GM12878 (cell line): ENCODE data around the gene DNAJC28. TPM values are rescaled to one million over a fixed set of nuclear protein-coding genes. Genes with fewer than 3 reads are reported as not detected.

Source experiments
- BCL11A ChIP-seq: IDR thresholded peaks from 2 replicates; pipeline ENCODE4 v1.6.1; 2011; ENCODE audit warnings: low read depth, low read length
- CREB1 ChIP-seq: IDR thresholded peaks from 2 replicates; pipeline ENCODE4 v1.6.1; 2012; ENCODE audit warnings: low read depth, mild to moderate bottlenecking, inconsistent platforms
- EED ChIP-seq: sonication (generic); IDR thresholded peaks from 2 replicates; pipeline ENCODE4 v1.6.1; 2016; ENCODE audit warnings: antibody characterized with exemption, low read depth
- FOS ChIP-seq: IDR thresholded peaks from 3 replicates; pipeline ENCODE4 v1.6.1; 2011; ENCODE audit warnings: borderline replicate concordance; ENCODE audit not compliant: insufficient read length; ENCODE audit errors: extremely low read depth
- MXI1 ChIP-seq: fragments of 150-350 bp; IDR thresholded peaks from 2 replicates; pipeline ENCODE4 v1.6.1; 2011; ENCODE audit warnings: low read depth, mild to moderate bottlenecking, inconsistent platforms, low read length, improper control_type of control experiment
- MYC ChIP-seq: IDR thresholded peaks from 2 replicates; pipeline ENCODE4 v1.6.1; 2011; ENCODE audit warnings: mild to moderate bottlenecking, low read length, moderate library complexity, inconsistent platforms; ENCODE audit not compliant: insufficient read depth, insufficient replicate concordance, insufficient read length, severe bottlenecking
- NBN ChIP-seq: fragments of 450-650 bp; IDR thresholded peaks from 2 replicates; pipeline ENCODE4 v1.6.1; 2016
- NR2C2 ChIP-seq: IDR thresholded peaks from 2 replicates; pipeline ENCODE4 v1.6.1; 2011; ENCODE audit warnings: borderline replicate concordance, low read depth; ENCODE audit not compliant: control insufficient read depth, insufficient read length
- NR2F1 ChIP-seq: fragments of 450-650 bp; conservative IDR thresholded peaks from 2 replicates; pipeline ENCODE4 v1.6.1; 2017; ENCODE audit warnings: mild to moderate bottlenecking
- RAD51 ChIP-seq: fragments of 450-650 bp; IDR thresholded peaks from 2 replicates; pipeline ENCODE4 v1.6.1; 2016; ENCODE audit warnings: moderate library complexity, mild to moderate bottlenecking, inconsistent platforms
- RBBP5 ChIP-seq: fragments of 200-600 bp; sonication (generic); conservative IDR thresholded peaks from 2 replicates; pipeline ENCODE4 v1.6.1; 2016
- RFX5 ChIP-seq: IDR thresholded peaks from 2 replicates; pipeline ENCODE4 v1.6.1; 2011; ENCODE audit warnings: low read depth, low read length, improper control_type of control experiment
- SREBF1 ChIP-seq: IDR thresholded peaks from 2 replicates; pipeline ENCODE4 v1.6.1; 2012; ENCODE audit warnings: mild to moderate bottlenecking, low read length
- TCF12 ChIP-seq: IDR thresholded peaks from 2 replicates; pipeline ENCODE4 v1.6.1; 2011; ENCODE audit warnings: low read depth, mild to moderate bottlenecking, low read length
- TCF7 ChIP-seq: IDR thresholded peaks from 2 replicates; pipeline ENCODE4 v1.6.1; 2014; ENCODE audit warnings: antibody characterized with exemption, borderline replicate concordance
- polyA plus RNA-seq, 11 experiments: library from polyadenylated mRNA; depleted of rRNA in 4 of 11; unstranded in 6 of 11; stranded (reverse) in 5 of 11; fragments of >200 nt; fragmentation: Nextera tagmentation in 4 of 11; fragmentation: Illumina TruSeq in 1 of 11; extraction: Ambion mirVana in 4 of 11; extraction: Trizol in 1 of 11; gene quantifications; 1 replicate in 1 of 11; 2 replicates in 10 of 11; pipeline versions ENCODE4 v1.2.1 to v1.2.3, GENCODE V29; 2011 to 2016; ENCODE audit warnings: inconsistent platforms in 2 of 11, missing spikeins in 2 of 11, low read depth in 1 of 11
- total RNA-seq, 4 experiments: library from RNA; depleted of rRNA in 3 of 4; stranded (reverse); fragments of >200 nt in 3 of 4; fragmentation: Illumina TruSeq in 1 of 4; extraction: Trizol in 1 of 4; gene quantifications; 2 replicates each; pipeline versions ENCODE4 v1.2.1 to v1.2.3, GENCODE V29; 2013 to 2021
- TF ChIP-seq, protein P1 (sequence below): fragments of 150-350 bp; IDR thresholded peaks from 2 replicates; pipeline ENCODE4 v1.6.1; 2014; ENCODE audit warnings: mild to moderate bottlenecking, low read depth, low read length
- TF ChIP-seq, protein P2 (sequence below): fragments of 450-650 bp; IDR thresholded peaks from 2 replicates; pipeline ENCODE4 v1.6.1; 2017; ENCODE audit warnings: mild to moderate bottlenecking, moderate library complexity
- TF ChIP-seq, protein P3 (sequence below): IDR thresholded peaks from 2 replicates; pipeline ENCODE4 v1.6.1; 2011; ENCODE audit warnings: low read depth, mild to moderate bottlenecking, low read length, moderate library complexity, borderline replicate concordance; ENCODE audit errors: extremely low read depth
- TF ChIP-seq, protein P4 (sequence below): IDR thresholded peaks from 2 replicates; pipeline ENCODE4 v1.6.1; 2012; ENCODE audit warnings: low read depth, low read length, improper control_type of control experiment
- TF ChIP-seq, protein P5 (sequence below): fragments of 450-650 bp; IDR thresholded peaks from 2 replicates; pipeline ENCODE4 v1.6.1; 2016; ENCODE audit warnings: mild to moderate bottlenecking
- TF ChIP-seq, protein P6 (sequence below): IDR thresholded peaks from 2 replicates; pipeline ENCODE4 v1.6.1; 2011; ENCODE audit warnings: mild to moderate bottlenecking, low read depth, low read length, moderate library complexity; ENCODE audit not compliant: insufficient replicate concordance

DNAJC28 gene
- total and polyA plus RNA-seq, 10 of the 15 experiments (the other 5 are each of a cell fraction or from before 2014, with no cell fraction given): 0.26 to 0.77 (median 0.54) TPM

DNA sequence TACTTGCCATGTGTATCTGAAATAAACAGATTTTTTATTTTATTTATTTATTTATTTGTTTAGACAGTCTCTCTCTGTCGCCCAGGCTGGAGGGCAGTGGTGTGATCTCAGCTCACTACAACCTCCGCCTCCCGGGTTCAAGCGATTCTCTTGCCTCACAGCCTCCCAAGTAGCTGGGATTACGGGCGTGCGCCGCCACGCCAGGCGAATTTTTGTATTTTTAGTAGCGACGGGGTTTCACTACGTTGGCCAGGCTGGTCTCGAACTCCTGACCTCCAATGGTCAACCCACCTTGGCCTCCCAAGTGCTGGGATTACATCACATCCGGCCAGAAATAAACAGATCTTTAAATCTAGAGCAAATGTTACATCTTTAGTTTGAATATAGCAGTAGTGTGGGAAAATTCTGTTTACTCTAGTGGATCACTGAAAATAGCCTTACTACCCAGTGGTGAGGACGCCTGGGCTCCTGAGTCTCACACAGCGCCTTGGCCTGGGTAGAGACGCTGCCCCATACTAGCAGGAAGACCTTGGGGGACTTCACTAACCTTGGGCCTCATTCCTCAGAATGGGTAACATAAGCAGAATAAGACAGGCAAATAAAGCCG is 49.7 kb upstream of the DNAJC28 start (continued):
- TF ChIP-seq, protein P1, sequence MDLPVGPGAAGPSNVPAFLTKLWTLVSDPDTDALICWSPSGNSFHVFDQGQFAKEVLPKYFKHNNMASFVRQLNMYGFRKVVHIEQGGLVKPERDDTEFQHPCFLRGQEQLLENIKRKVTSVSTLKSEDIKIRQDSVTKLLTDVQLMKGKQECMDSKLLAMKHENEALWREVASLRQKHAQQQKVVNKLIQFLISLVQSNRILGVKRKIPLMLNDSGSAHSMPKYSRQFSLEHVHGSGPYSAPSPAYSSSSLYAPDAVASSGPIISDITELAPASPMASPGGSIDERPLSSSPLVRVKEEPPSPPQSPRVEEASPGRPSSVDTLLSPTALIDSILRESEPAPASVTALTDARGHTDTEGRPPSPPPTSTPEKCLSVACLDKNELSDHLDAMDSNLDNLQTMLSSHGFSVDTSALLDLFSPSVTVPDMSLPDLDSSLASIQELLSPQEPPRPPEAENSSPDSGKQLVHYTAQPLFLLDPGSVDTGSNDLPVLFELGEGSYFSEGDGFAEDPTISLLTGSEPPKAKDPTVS: no peak
- peak; percentile 59 for TF ChIP-seq NR2F1
- TF ChIP-seq, protein P2, sequence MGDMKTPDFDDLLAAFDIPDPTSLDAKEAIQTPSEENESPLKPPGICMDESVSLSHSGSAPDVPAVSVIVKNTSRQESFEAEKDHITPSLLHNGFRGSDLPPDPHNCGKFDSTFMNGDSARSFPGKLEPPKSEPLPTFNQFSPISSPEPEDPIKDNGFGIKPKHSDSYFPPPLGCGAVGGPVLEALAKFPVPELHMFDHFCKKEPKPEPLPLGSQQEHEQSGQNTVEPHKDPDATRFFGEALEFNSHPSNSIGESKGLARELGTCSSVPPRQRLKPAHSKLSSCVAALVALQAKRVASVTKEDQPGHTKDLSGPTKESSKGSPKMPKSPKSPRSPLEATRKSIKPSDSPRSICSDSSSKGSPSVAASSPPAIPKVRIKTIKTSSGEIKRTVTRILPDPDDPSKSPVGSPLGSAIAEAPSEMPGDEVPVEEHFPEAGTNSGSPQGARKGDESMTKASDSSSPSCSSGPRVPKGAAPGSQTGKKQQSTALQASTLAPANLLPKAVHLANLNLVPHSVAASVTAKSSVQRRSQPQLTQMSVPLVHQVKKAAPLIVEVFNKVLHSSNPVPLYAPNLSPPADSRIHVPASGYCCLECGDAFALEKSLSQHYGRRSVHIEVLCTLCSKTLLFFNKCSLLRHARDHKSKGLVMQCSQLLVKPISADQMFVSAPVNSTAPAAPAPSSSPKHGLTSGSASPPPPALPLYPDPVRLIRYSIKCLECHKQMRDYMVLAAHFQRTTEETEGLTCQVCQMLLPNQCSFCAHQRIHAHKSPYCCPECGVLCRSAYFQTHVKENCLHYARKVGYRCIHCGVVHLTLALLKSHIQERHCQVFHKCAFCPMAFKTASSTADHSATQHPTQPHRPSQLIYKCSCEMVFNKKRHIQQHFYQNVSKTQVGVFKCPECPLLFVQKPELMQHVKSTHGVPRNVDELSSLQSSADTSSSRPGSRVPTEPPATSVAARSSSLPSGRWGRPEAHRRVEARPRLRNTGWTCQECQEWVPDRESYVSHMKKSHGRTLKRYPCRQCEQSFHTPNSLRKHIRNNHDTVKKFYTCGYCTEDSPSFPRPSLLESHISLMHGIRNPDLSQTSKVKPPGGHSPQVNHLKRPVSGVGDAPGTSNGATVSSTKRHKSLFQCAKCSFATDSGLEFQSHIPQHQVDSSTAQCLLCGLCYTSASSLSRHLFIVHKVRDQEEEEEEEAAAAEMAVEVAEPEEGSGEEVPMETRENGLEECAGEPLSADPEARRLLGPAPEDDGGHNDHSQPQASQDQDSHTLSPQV: no peak
- TF ChIP-seq, protein P3, sequence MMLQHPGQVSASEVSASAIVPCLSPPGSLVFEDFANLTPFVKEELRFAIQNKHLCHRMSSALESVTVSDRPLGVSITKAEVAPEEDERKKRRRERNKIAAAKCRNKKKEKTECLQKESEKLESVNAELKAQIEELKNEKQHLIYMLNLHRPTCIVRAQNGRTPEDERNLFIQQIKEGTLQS: no peak
- no peak for TF ChIP-seq TCF7
- TF ChIP-seq RAD51: no peak
- TF ChIP-seq, protein P4, sequence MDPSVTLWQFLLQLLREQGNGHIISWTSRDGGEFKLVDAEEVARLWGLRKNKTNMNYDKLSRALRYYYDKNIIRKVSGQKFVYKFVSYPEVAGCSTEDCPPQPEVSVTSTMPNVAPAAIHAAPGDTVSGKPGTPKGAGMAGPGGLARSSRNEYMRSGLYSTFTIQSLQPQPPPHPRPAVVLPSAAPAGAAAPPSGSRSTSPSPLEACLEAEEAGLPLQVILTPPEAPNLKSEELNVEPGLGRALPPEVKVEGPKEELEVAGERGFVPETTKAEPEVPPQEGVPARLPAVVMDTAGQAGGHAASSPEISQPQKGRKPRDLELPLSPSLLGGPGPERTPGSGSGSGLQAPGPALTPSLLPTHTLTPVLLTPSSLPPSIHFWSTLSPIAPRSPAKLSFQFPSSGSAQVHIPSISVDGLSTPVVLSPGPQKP: no peak
- TF ChIP-seq TCF12: no peak
- TF ChIP-seq RFX5: no peak
- no peak for TF ChIP-seq BCL11A
- TF ChIP-seq EED: no peak
- TF ChIP-seq FOS: no peak
- 0 out of 2 replicates have a peak, but pooled peaks have one; percentile 21 for TF ChIP-seq CREB1
- TF ChIP-seq, protein P5, sequence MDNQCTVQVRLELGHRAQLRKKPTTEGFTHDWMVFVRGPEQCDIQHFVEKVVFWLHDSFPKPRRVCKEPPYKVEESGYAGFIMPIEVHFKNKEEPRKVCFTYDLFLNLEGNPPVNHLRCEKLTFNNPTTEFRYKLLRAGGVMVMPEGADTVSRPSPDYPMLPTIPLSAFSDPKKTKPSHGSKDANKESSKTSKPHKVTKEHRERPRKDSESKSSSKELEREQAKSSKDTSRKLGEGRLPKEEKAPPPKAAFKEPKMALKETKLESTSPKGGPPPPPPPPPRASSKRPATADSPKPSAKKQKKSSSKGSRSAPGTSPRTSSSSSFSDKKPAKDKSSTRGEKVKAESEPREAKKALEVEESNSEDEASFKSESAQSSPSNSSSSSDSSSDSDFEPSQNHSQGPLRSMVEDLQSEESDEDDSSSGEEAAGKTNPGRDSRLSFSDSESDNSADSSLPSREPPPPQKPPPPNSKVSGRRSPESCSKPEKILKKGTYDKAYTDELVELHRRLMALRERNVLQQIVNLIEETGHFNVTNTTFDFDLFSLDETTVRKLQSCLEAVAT: peak; percentile 85
- TF ChIP-seq SREBF1: no peak
- TF ChIP-seq MYC: no peak
- 0 out of 2 replicates have a peak, but pooled peaks have one; percentile 26 for TF ChIP-seq NBN
- TF ChIP-seq RBBP5: no peak
- TF ChIP-seq NR2C2: no peak
- no peak for TF ChIP-seq MXI1
- TF ChIP-seq, protein P6, sequence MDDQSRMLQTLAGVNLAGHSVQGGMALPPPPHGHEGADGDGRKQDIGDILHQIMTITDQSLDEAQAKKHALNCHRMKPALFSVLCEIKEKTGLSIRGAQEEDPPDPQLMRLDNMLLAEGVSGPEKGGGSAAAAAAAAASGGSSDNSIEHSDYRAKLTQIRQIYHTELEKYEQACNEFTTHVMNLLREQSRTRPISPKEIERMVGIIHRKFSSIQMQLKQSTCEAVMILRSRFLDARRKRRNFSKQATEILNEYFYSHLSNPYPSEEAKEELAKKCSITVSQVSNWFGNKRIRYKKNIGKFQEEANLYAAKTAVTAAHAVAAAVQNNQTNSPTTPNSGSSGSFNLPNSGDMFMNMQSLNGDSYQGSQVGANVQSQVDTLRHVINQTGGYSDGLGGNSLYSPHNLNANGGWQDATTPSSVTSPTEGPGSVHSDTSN: no peak
